Activated T-cell treated with anti-CD3 and anti-CD28 coated beads for 24 hours (primary cell): Measurements from ENCODE around the gene SMURF2.
A peak's percentile ranks its signal among the peaks of the same experiment; 100 is the strongest.

ENCODE experiments used
- DNase-seq: peaks from one replicate; pipeline ENCODE4 v3.0.0-alpha.2; 2020; ENCODE audit warnings: low read depth

The SMURF2 gene

GRCh38 chr17:64502809-64503208 lies 159.3 kb downstream of the SMURF2 start:
- DNase-seq: no peak

GRCh38 chr17:64502021-64502420 lies 160.1 kb downstream of the SMURF2 start:
- DNase-seq: no peak

GRCh38 chr17:64500862-64501765 lies 161.0 kb downstream of the SMURF2 start:
- no peak for DNase-seq

- DNase-seq: no peak
Measured at GRCh38 chr17:64500487-64500859, 161.6 kb downstream of the SMURF2 start.

- no peak for DNase-seq
Measured at GRCh38 chr17:64499805-64500486, 162.2 kb downstream of the SMURF2 start.

GRCh38 chr17:64498308-64499203 lies 163.6 kb downstream of the SMURF2 start:
- DNase-seq: no peak

GRCh38 chr17:64497565-64498035 lies 164.5 kb downstream of the SMURF2 start:
- DNase-seq: peak; percentile 29

GRCh38 chr17:64496786-64497564 lies 165.1 kb downstream of the SMURF2 start, which contains the start of gene POLG2:
Gene POLG2, minus strand, starts transcription at chr17:64497054. Its CDS starts 86 bp downstream, at chr17:64496968.
- peak; percentile 92 for DNase-seq

- DNase-seq: no peak
Measured at GRCh38 chr17:64496348-64496785, 165.7 kb downstream of the SMURF2 start.
